HepG2 (cell line): Measurements from ENCODE around the gene SMIM1. TPM values are rescaled to one million over a fixed set of nuclear protein-coding genes. Genes with fewer than 3 reads are reported as not detected.

Source experiments
- ATAC-seq: fragments of 200-7000 bp; cut with Tn5 transposase; 3 replicates; pipeline ENCODE4 v1.9.1; 2020; ENCODE audit warnings: mild to moderate bottlenecking, moderate library complexity
- BruUV-seq: library from RNA; stranded (reverse); fragments of 400-500 nt; replicated peaks from 2 replicates; lab custom pipeline; 2021; lab: Mats Ljungman, UMichigan
- CTCF ChIA-PET: fragments of 300-600 bp; formaldehyde crosslinking; extraction: SDS; loops from one replicate; lab custom pipeline; 2021; ENCODE audit warnings: low total read pairs, inconsistent platforms, low intra/inter-chr PET ratio; lab: Yijun Ruan, JAX
- POLR2A ChIA-PET: fragments of 350-600 bp; sonication (Branson Sonifier 250); formaldehyde crosslinking; loops from one replicate; lab custom pipeline; 2020; ENCODE audit warnings: antibody characterized with exemption, inconsistent platforms; lab: Yijun Ruan, JAX
- DNase-seq: peaks from one replicate; pipeline ENCODE4 v3.0.0-alpha.2; 2015; ENCODE audit warnings: low spot score
- FAIRE-seq: peaks from 3 replicates; lab custom pipeline; 2011; peaks lifted over from hg19 to GRCh38; lab: Jason Lieb, UNC
- H2AFZ ChIP-seq: one replicate; pipeline ENCODE4 v1.6.1; 2011; ENCODE audit warnings: low read length, inconsistent platforms
- H3K27ac ChIP-seq: fragments of 300-600 bp; 3 replicates; pipeline ENCODE4 v1.8.0; 2011; ENCODE audit warnings: mixed run types, mild to moderate bottlenecking, mixed read lengths, low read length, inconsistent platforms; ENCODE audit not compliant: insufficient read depth; ENCODE audit errors: extremely low read length
- H3K27me3 ChIP-seq, 2 experiments: fragments of 200-600 bp in 1 of 2; 2 replicates in 1 of 2; 3 replicates in 1 of 2; pipeline versions ENCODE4 v1.6.0 to v1.8.0; 2011; ENCODE audit warnings: low read length in 2 of 2, mild to moderate bottlenecking in 2 of 2, moderate library complexity in 2 of 2, inconsistent platforms in 1 of 2; ENCODE audit not compliant: insufficient read depth in 2 of 2, control insufficient read depth in 1 of 2
- H3K36me3 ChIP-seq, 2 experiments: fragments of 200-600 bp in 1 of 2; replicated peaks in 1 of 2; 2 replicates in 1 of 2; 3 replicates in 1 of 2; pipeline versions ENCODE4 v1.5.1 to v1.8.0; 2011; ENCODE audit warnings: low read length in 2 of 2, inconsistent platforms in 1 of 2; ENCODE audit not compliant: insufficient read depth in 2 of 2, control insufficient read depth in 1 of 2
- H3K4me1 ChIP-seq: 2 replicates; pipeline ENCODE4 v1.5.1; 2012; ENCODE audit warnings: low read length, inconsistent platforms; ENCODE audit not compliant: insufficient read depth
- H3K4me2 ChIP-seq: 2 replicates; pipeline ENCODE4 v1.6.0; 2011; ENCODE audit warnings: low read depth, low read length, inconsistent platforms
- H3K4me3 ChIP-seq, 3 experiments: fragments of 200-600 bp in 1 of 3; sonication (generic), shearing (Covaris generic) in 1 of 3; replicated peaks in 1 of 3; 2 replicates each; pipeline ENCODE4 v1.5.1; 2011 to 2016; ENCODE audit warnings: low read length in 3 of 3, inconsistent platforms in 2 of 3, low read depth in 2 of 3, mild to moderate bottlenecking in 2 of 3, control low read depth in 1 of 3, mixed read lengths in 1 of 3; ENCODE audit not compliant: insufficient read depth in 1 of 3
- H3K79me2 ChIP-seq: one replicate; pipeline ENCODE4 v1.6.1; 2011; ENCODE audit warnings: low read length, inconsistent platforms; ENCODE audit not compliant: insufficient read depth
- H3K9ac ChIP-seq: 2 replicates; pipeline ENCODE4 v1.6.0; 2011; ENCODE audit warnings: mild to moderate bottlenecking, low read depth, low read length, inconsistent platforms; ENCODE audit not compliant: insufficient read depth
- H3K9me3 ChIP-seq: 2 replicates; pipeline ENCODE4 v1.5.1; 2012; ENCODE audit warnings: mild to moderate bottlenecking, low read length
- H4K20me1 ChIP-seq: 2 replicates; pipeline ENCODE4 v1.6.0; 2011; ENCODE audit warnings: inconsistent platforms, mild to moderate bottlenecking, low read length, moderate library complexity; ENCODE audit not compliant: insufficient read depth
- EED ChIP-seq: sonication (generic); formaldehyde crosslinking; IDR thresholded peaks from 2 replicates; pipeline ENCODE4 v1.5.0; 2020; ENCODE audit warnings: mild to moderate bottlenecking, missing genetic modification reagents
- JUN ChIP-seq: sonication (generic); formaldehyde crosslinking; IDR thresholded peaks from 2 replicates; pipeline ENCODE4 v1.4.0; 2020; ENCODE audit warnings: mild to moderate bottlenecking, missing genetic modification reagents
- JUNB ChIP-seq: sonication (generic); formaldehyde crosslinking; IDR thresholded peaks from 2 replicates; pipeline ENCODE4 v1.8.0; 2022; ENCODE audit warnings: missing genetic modification reagents, mild to moderate bottlenecking, borderline replicate concordance
- RORA ChIP-seq: sonication (generic); formaldehyde crosslinking; IDR thresholded peaks from 2 replicates; pipeline ENCODE4 v1.5.0; 2020; ENCODE audit warnings: mild to moderate bottlenecking, missing genetic modification reagents, moderate library complexity
- TGIF2 ChIP-seq: IDR thresholded peaks from 2 replicates; pipeline ENCODE4 v1.6.1; 2016; ENCODE audit warnings: control low read depth, missing compliant biosample characterization
- WGBS: methylation state at CpG from one replicate; pipeline ENCODE4 v1.1.6; 2017; ENCODE audit warnings: low lambda C conversion rate; 5-methylcytosine and 5-hydroxymethylcytosine counted together
- in situ Hi-C: cut with HindIII; loops from 2 replicates; pipeline ENCODE4 v1.10.0; 2017; ENCODE audit warnings: low pct_unique_long_range_greater_than_20kb; ENCODE audit not compliant: extremely low pct_ligation_motif_present
- intact Hi-C: fragments of 100-400 bp; cut with micrococcal nuclease; formaldehyde crosslinking; loops from one replicate; pipeline ENCODE4 v1.10.0; 2022; ENCODE audit not compliant: unreplicated experiment
- polyA plus RNA-seq, 8 experiments: library from polyadenylated mRNA; depleted of rRNA in 3 of 8; stranded (reverse) in 7 of 8; unstranded in 1 of 8; fragments of >200 nt; fragmentation: Illumina TruSeq in 4 of 8; extraction: Trizol in 4 of 8; gene quantifications; 2 replicates each; pipeline versions ENCODE4 v1.2.1 to v1.2.3, GENCODE V29; 2011 to 2016; ENCODE audit warnings: low read depth in 4 of 8, missing spikeins in 1 of 8, mixed read lengths in 1 of 8; ENCODE audit not compliant: insufficient read depth in 1 of 8
- total RNA-seq, 5 experiments: library from RNA; depleted of rRNA; stranded (reverse); fragments of >200 nt; fragmentation: Illumina TruSeq; extraction: Trizol; gene quantifications; 2 replicates each; pipeline ENCODE4 v1.2.3, GENCODE V29; 2016; ENCODE audit warnings: low read depth in 1 of 5
- TF ChIP-seq, protein P1 (sequence below): sonication (generic); formaldehyde crosslinking; IDR thresholded peaks from 2 replicates; pipeline ENCODE4 v1.4.0; 2020; ENCODE audit warnings: missing genetic modification reagents
- TF ChIP-seq, protein P2 (sequence below): fragments of 450-650 bp; IDR thresholded peaks from 2 replicates; pipeline ENCODE4 v1.6.1; 2017
- TF ChIP-seq, protein P3 (sequence below): sonication (generic); formaldehyde crosslinking; IDR thresholded peaks from 2 replicates; pipeline ENCODE4 v1.4.0; 2020; ENCODE audit warnings: mild to moderate bottlenecking, missing genetic modification reagents
- TF ChIP-seq, protein P4 (sequence below): sonication (generic); formaldehyde crosslinking; IDR thresholded peaks from 2 replicates; pipeline ENCODE4 v1.4.0; 2020; ENCODE audit warnings: mild to moderate bottlenecking, missing genetic modification reagents
- TF ChIP-seq, protein P5 (sequence below): sonication (generic); formaldehyde crosslinking; IDR thresholded peaks from 2 replicates; pipeline ENCODE4 v1.8.1; 2022; ENCODE audit warnings: mild to moderate bottlenecking, missing genetic modification reagents
- TF ChIP-seq, protein P6 (sequence below): IDR thresholded peaks from 2 replicates; pipeline ENCODE4 v1.6.1; 2016
- TF ChIP-seq, protein P7 (sequence below): sonication (generic); formaldehyde crosslinking; IDR thresholded peaks from 2 replicates; pipeline ENCODE4 v1.4.0; 2020; ENCODE audit warnings: missing genetic modification reagents, borderline replicate concordance

SMIM1 gene
- total and polyA plus RNA-seq, 2 of the 13 experiments (the other 11 are each of a cell fraction or from before 2014, with no cell fraction given): 12.4 to 56.3 TPM

DNA sequence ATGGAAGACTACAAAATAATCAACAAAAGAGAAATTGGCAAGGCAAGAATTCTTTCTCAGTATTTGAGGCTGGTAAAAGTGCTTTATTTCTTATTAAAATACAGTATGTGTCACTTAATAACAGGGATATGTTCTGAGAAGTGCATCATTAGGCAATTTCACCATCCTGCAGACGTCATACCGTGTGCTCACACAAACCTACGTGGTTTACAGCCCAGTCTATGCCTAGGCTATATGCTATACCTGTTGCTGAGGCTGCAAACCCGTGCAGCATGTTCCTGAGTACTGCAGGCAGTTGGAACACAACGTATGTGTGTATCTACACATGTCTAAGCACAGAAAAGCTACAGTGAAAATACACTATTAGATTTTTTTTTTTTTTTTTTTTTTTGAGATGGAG, 23.0 kb upstream of the SMIM1 start:
- intact Hi-C loops: no loop called here
- Histone ChIP-seq H3K27ac (no peak overlapping the region), H2AFZ (no peak overlapping the region), H3K9ac (no peak overlapping the region), H3K79me2 (peaks cover 6% of the 10 kb centered on the region), H3K4me2 (no peak overlapping the region), H3K4me3 (no peak overlapping the region), H3K4me1 (peaks cover 30% of the 10 kb centered on the region), H4K20me1 (no peaks in the 10 kb centered on the region), H3K36me3 (no peaks in the 10 kb centered on the region; a peak in 1 of 5 replicates), H3K27me3 (peaks cover 7 to 34% of the 10 kb centered on the region in 2 experiments), H3K9me3 (no peaks in the 10 kb centered on the region)
- FAIRE-seq: no peak
- TF ChIP-seq, protein P1, sequence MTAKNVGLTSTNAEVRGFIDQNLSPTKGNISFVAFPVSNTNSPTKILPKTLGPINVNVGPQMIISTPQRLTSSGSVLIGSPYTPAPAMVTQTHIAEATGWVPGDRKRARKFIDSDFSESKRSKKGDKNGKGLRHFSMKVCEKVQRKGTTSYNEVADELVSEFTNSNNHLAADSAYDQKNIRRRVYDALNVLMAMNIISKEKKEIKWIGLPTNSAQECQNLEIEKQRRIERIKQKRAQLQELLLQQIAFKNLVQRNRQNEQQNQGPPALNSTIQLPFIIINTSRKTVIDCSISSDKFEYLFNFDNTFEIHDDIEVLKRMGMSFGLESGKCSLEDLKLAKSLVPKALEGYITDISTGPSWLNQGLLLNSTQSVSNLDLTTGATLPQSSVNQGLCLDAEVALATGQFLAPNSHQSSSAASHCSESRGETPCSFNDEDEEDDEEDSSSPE (CRISPR knock-in tag): no peak
- TF ChIP-seq, protein P2, sequence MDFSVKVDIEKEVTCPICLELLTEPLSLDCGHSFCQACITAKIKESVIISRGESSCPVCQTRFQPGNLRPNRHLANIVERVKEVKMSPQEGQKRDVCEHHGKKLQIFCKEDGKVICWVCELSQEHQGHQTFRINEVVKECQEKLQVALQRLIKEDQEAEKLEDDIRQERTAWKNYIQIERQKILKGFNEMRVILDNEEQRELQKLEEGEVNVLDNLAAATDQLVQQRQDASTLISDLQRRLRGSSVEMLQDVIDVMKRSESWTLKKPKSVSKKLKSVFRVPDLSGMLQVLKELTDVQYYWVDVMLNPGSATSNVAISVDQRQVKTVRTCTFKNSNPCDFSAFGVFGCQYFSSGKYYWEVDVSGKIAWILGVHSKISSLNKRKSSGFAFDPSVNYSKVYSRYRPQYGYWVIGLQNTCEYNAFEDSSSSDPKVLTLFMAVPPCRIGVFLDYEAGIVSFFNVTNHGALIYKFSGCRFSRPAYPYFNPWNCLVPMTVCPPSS: no peak
- TF ChIP-seq EED: no peak
- no peak for TF ChIP-seq JUN (CRISPR knock-in tag)
- TF ChIP-seq, protein P3, sequence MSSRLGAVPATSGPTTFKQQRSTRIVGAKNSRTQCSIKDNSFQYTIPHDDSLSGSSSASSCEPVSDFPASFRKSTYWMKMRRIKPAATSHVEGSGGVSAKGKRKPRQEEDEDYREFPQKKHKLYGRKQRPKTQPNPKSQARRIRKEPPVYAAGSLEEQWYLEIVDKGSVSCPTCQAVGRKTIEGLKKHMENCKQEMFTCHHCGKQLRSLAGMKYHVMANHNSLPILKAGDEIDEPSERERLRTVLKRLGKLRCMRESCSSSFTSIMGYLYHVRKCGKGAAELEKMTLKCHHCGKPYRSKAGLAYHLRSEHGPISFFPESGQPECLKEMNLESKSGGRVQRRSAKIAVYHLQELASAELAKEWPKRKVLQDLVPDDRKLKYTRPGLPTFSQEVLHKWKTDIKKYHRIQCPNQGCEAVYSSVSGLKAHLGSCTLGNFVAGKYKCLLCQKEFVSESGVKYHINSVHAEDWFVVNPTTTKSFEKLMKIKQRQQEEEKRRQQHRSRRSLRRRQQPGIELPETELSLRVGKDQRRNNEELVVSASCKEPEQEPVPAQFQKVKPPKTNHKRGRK (CRISPR knock-in tag): no peak
- TF ChIP-seq, protein P4, sequence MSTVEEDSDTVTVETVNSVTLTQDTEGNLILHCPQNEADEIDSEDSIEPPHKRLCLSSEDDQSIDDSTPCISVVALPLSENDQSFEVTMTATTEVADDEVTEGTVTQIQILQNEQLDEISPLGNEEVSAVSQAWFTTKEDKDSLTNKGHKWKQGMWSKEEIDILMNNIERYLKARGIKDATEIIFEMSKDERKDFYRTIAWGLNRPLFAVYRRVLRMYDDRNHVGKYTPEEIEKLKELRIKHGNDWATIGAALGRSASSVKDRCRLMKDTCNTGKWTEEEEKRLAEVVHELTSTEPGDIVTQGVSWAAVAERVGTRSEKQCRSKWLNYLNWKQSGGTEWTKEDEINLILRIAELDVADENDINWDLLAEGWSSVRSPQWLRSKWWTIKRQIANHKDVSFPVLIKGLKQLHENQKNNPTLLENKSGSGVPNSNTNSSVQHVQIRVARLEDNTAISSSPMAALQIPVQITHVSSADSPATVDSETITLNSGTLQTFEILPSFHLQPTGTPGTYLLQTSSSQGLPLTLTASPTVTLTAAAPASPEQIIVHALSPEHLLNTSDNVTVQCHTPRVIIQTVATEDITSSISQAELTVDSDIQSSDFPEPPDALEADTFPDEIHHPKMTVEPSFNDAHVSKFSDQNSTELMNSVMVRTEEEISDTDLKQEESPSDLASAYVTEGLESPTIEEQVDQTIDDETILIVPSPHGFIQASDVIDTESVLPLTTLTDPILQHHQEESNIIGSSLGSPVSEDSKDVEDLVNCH (CRISPR knock-in tag): no peak
- no peak for TF ChIP-seq TGIF2 (CRISPR knock-in tag)
- TF ChIP-seq, protein P5, sequence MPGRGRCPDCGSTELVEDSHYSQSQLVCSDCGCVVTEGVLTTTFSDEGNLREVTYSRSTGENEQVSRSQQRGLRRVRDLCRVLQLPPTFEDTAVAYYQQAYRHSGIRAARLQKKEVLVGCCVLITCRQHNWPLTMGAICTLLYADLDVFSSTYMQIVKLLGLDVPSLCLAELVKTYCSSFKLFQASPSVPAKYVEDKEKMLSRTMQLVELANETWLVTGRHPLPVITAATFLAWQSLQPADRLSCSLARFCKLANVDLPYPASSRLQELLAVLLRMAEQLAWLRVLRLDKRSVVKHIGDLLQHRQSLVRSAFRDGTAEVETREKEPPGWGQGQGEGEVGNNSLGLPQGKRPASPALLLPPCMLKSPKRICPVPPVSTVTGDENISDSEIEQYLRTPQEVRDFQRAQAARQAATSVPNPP (CRISPR knock-in tag): no peak
- TF ChIP-seq, protein P6, sequence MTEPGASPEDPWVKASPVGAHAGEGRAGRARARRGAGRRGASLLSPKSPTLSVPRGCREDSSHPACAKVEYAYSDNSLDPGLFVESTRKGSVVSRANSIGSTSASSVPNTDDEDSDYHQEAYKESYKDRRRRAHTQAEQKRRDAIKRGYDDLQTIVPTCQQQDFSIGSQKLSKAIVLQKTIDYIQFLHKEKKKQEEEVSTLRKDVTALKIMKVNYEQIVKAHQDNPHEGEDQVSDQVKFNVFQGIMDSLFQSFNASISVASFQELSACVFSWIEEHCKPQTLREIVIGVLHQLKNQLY (CRISPR knock-in tag): no peak
- TF ChIP-seq, protein P7, sequence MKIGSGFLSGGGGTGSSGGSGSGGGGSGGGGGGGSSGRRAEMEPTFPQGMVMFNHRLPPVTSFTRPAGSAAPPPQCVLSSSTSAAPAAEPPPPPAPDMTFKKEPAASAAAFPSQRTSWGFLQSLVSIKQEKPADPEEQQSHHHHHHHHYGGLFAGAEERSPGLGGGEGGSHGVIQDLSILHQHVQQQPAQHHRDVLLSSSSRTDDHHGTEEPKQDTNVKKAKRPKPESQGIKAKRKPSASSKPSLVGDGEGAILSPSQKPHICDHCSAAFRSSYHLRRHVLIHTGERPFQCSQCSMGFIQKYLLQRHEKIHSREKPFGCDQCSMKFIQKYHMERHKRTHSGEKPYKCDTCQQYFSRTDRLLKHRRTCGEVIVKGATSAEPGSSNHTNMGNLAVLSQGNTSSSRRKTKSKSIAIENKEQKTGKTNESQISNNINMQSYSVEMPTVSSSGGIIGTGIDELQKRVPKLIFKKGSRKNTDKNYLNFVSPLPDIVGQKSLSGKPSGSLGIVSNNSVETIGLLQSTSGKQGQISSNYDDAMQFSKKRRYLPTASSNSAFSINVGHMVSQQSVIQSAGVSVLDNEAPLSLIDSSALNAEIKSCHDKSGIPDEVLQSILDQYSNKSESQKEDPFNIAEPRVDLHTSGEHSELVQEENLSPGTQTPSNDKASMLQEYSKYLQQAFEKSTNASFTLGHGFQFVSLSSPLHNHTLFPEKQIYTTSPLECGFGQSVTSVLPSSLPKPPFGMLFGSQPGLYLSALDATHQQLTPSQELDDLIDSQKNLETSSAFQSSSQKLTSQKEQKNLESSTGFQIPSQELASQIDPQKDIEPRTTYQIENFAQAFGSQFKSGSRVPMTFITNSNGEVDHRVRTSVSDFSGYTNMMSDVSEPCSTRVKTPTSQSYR (CRISPR knock-in tag): no peak
- TF ChIP-seq RORA (CRISPR knock-in tag): no peak
- TF ChIP-seq JUNB (CRISPR knock-in tag): no peak
- ATAC-seq: no peak
- BruUV-seq: no TSS peak
- in situ Hi-C loops: no loop called here
- 11% methylated on average over 5 of the region's 5 CpGs for WGBS
- ChIA-PET POLR2A (no interaction called here), CTCF (no interaction called here)
- DNase-seq: no peak
